Central memory CD8-positive, alpha-beta T cell (primary cell): ENCODE data around the gene ERC2.

Experiments used
- ATAC-seq: fragments of 150-1000 bp; cut with Tn5 transposase; replicated peaks from 2 replicates; pipeline ENCODE4 v1.10.0; 2022; ENCODE audit warnings: mild to moderate bottlenecking, moderate FRiP score, moderate number of reproducible peaks; ENCODE audit not compliant: poor library complexity, severe bottlenecking; ENCODE audit errors: extremely low read depth
- DNase-seq, 2 donors: peaks; one replicate each; pipeline ENCODE4 v3.0.0; 2021; ENCODE audit warnings: low spot score in 2 of 2
- H3K27ac Mint-ChIP-seq: one replicate; pipeline ENCODE4 v1.8.0; 2022; ENCODE audit warnings: low read depth, mild to moderate bottlenecking, moderate library complexity, mixed read lengths
- H3K27me3 Mint-ChIP-seq: one replicate; pipeline ENCODE4 v1.8.0; 2022; ENCODE audit warnings: mixed read lengths
- H3K36me3 Mint-ChIP-seq: one replicate; pipeline ENCODE4 v1.8.0; 2022; ENCODE audit warnings: mild to moderate bottlenecking, moderate library complexity, mixed read lengths; ENCODE audit not compliant: insufficient read depth
- H3K4me1 Mint-ChIP-seq: one replicate; pipeline ENCODE4 v1.8.0; 2022; ENCODE audit warnings: mixed read lengths
- H3K4me3 Mint-ChIP-seq: one replicate; pipeline ENCODE4 v1.8.0; 2022; ENCODE audit warnings: mild to moderate bottlenecking, moderate library complexity, mixed read lengths
- H3K9me3 Mint-ChIP-seq: one replicate; pipeline ENCODE4 v1.8.0; 2022; ENCODE audit warnings: mixed read lengths

Gene ERC2

GRCh38 chr3:55556619-55557537 is 911.4 kb downstream of the ERC2 start:
- DNase-seq (no peak), ATAC-seq (no peak)
- no peaks in the 10 kb centered on the region for H3K4me1 Mint-ChIP-seq
- no peak overlapping the region for H3K27ac Mint-ChIP-seq
- no peaks in the 10 kb centered on the region for H3K27me3 Mint-ChIP-seq
- no peaks in the 10 kb centered on the region for H3K36me3 Mint-ChIP-seq
- peaks cover 4% of the 10 kb centered on the region for H3K9me3 Mint-ChIP-seq
- H3K4me3 Mint-ChIP-seq = no peak overlapping the region

- ATAC-seq (no peak), DNase-seq (no peak)
- no peak overlapping the region for H3K27ac Mint-ChIP-seq
- H3K27me3 Mint-ChIP-seq = no peaks in the 10 kb centered on the region
- no peaks in the 10 kb centered on the region for H3K36me3 Mint-ChIP-seq
- peaks cover 4% of the 10 kb centered on the region for H3K9me3 Mint-ChIP-seq
- no peak overlapping the region for H3K4me3 Mint-ChIP-seq
- no peaks in the 10 kb centered on the region for H3K4me1 Mint-ChIP-seq
Measured at GRCh38 chr3:55555873-55556618, 912.2 kb downstream of the ERC2 start.

- Mint-ChIP-seq H3K4me3 (no peak overlapping the region), H3K4me1 (no peaks in the 10 kb centered on the region), H3K27me3 (no peaks in the 10 kb centered on the region), H3K9me3 (peaks cover 13% of the 10 kb centered on the region), H3K36me3 (no peaks in the 10 kb centered on the region), H3K27ac (no peak overlapping the region)
- DNase-seq = no peak
- ATAC-seq = no peak
Measured at GRCh38 chr3:55554634-55555425, 913.4 kb downstream of the ERC2 start.

- Mint-ChIP-seq H3K9me3 (peaks cover 13% of the 10 kb centered on the region), H3K4me1 (no peaks in the 10 kb centered on the region), H3K4me3 (no peak overlapping the region), H3K27ac (no peak overlapping the region), H3K27me3 (no peaks in the 10 kb centered on the region), H3K36me3 (no peaks in the 10 kb centered on the region)
- no peak for DNase-seq
- no peak for ATAC-seq
Measured at GRCh38 chr3:55551644-55552043, 916.6 kb downstream of the ERC2 start.

GRCh38 chr3:55549177-55549576 is 919.1 kb downstream of the ERC2 start:
- H3K4me1 Mint-ChIP-seq = no peaks in the 10 kb centered on the region
- no peak for ATAC-seq
- DNase-seq = no peak
- H3K27me3 Mint-ChIP-seq = no peaks in the 10 kb centered on the region
- H3K36me3 Mint-ChIP-seq = no peaks in the 10 kb centered on the region
- H3K4me3 Mint-ChIP-seq = no peak overlapping the region
- peaks cover 8% of the 10 kb centered on the region for H3K9me3 Mint-ChIP-seq
- H3K27ac Mint-ChIP-seq = no peak overlapping the region

- Mint-ChIP-seq H3K27ac (no peak overlapping the region), H3K27me3 (no peaks in the 10 kb centered on the region), H3K36me3 (no peaks in the 10 kb centered on the region)
Measured at GRCh38 chr3:55546866-55547669, 921.2 kb downstream of the ERC2 start.

GRCh38 chr3:55545995-55546394 is 922.3 kb downstream of the ERC2 start:
- DNase-seq = no peak

More at GRCh38 chr3:55546866-55547669, 921.2 kb downstream of the ERC2 start:
- DNase-seq (no peak), ATAC-seq (no peak)
- no peak overlapping the region for H3K4me3 Mint-ChIP-seq
- no peaks in the 10 kb centered on the region for H3K4me1 Mint-ChIP-seq
- peaks cover 8% of the 10 kb centered on the region for H3K9me3 Mint-ChIP-seq

GRCh38 chr3:55544219-55544618 is 924.0 kb downstream of the ERC2 start:
- Mint-ChIP-seq H3K4me3 (no peak overlapping the region), H3K27me3 (no peaks in the 10 kb centered on the region), H3K4me1 (no peaks in the 10 kb centered on the region), H3K36me3 (no peaks in the 10 kb centered on the region), H3K27ac (no peak overlapping the region), H3K9me3 (no peaks in the 10 kb centered on the region)
- no peak for ATAC-seq
- no peak for DNase-seq

More at GRCh38 chr3:55545995-55546394, 922.3 kb downstream of the ERC2 start:
- Mint-ChIP-seq H3K27ac (no peak overlapping the region), H3K4me1 (no peaks in the 10 kb centered on the region), H3K9me3 (peaks cover 8% of the 10 kb centered on the region), H3K27me3 (no peaks in the 10 kb centered on the region), H3K36me3 (no peaks in the 10 kb centered on the region), H3K4me3 (no peak overlapping the region)
- ATAC-seq = no peak

- Mint-ChIP-seq H3K4me1 (no peaks in the 10 kb centered on the region), H3K27me3 (no peaks in the 10 kb centered on the region), H3K36me3 (no peaks in the 10 kb centered on the region), H3K27ac (no peak overlapping the region), H3K4me3 (no peak overlapping the region), H3K9me3 (no peaks in the 10 kb centered on the region)
- no peak for DNase-seq
- ATAC-seq = no peak
Measured at GRCh38 chr3:55543181-55543614, 925.1 kb downstream of the ERC2 start.

GRCh38 chr3:55541456-55541855 is 926.8 kb downstream of the ERC2 start:
- H3K4me3 Mint-ChIP-seq = no peak overlapping the region
- no peaks in the 10 kb centered on the region for H3K9me3 Mint-ChIP-seq
- H3K36me3 Mint-ChIP-seq = peaks cover 1% of the 10 kb centered on the region
- H3K27ac Mint-ChIP-seq = no peak overlapping the region
- H3K27me3 Mint-ChIP-seq = no peaks in the 10 kb centered on the region
- H3K4me1 Mint-ChIP-seq = no peaks in the 10 kb centered on the region
- ATAC-seq (no peak), DNase-seq (no peak)

- no peak for DNase-seq
- no peaks in the 10 kb centered on the region for H3K9me3 Mint-ChIP-seq
Measured at GRCh38 chr3:55541016-55541415, 927.3 kb downstream of the ERC2 start.

GRCh38 chr3:55540579-55540978 is 927.7 kb downstream of the ERC2 start:
- Mint-ChIP-seq H3K9me3 (no peaks in the 10 kb centered on the region), H3K27me3 (no peaks in the 10 kb centered on the region), H3K27ac (no peak overlapping the region), H3K36me3 (peaks cover 1% of the 10 kb centered on the region), H3K4me1 (no peaks in the 10 kb centered on the region), H3K4me3 (no peak overlapping the region)
- DNase-seq (no peak), ATAC-seq (no peak)

More at GRCh38 chr3:55541016-55541415, 927.3 kb downstream of the ERC2 start:
- no peaks in the 10 kb centered on the region for H3K4me1 Mint-ChIP-seq
- peaks cover 1% of the 10 kb centered on the region for H3K36me3 Mint-ChIP-seq
- no peaks in the 10 kb centered on the region for H3K27me3 Mint-ChIP-seq
- H3K27ac Mint-ChIP-seq = no peak overlapping the region
- no peak for ATAC-seq
- no peak overlapping the region for H3K4me3 Mint-ChIP-seq
